ENCODE data around the gene LMOD1. TPM values are rescaled to one million over a fixed set of nuclear protein-coding genes. Genes with fewer than 3 reads are reported as not detected.

Gene LMOD1
- total and polyA plus RNA-seq, 12 donors: 1.3 to 171 (median 76.1) TPM

- WGBS, 4 donors: 0 to 2% (median 0%) methylated on average over 11 to 17 of the region's 17 CpGs
- intact Hi-C loops (cut with DNase I): no loop called here
Observed at GRCh38 chr1:201955729-201956143, 9.4 kb upstream of the LMOD1 start.

DNA sequence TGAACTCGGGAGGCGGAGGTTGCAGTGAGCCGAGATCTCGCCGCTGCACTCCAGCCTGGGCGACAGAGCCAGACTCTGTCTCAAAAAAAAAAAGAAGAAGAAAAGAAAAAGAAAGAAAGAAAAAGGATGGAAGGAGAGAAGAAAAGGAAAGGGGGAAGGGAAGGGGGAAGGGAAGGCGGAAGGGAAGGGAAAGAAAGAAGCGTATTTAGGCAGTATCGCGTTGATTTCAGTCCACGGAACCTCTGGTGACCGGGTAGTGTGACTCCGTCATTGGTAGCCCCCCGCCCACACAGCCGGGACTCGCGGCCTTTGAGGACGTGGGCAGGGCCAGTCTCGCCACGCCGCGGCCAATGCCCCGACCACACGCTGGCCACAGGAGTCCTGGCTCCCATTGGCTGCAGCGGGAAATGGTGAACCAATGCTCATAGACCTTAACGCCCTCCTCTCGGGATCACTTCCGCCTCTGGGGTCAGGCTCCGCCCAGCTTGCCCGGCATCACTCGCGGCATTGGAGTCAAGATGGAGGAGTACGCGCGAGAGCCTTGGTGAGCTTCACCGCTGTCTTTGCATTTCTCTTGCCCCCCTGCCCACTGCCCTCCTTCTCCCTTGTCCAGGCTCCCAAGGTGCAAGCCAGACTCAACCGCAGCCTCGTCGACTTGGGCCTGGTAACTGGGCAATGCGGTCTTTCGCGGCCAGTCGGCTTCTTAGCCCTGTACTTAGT is 8.8 kb upstream of the LMOD1 start, which contains the start of gene TIMM17A:
Gene TIMM17A, plus strand, starts transcription at position 495 of the 720 bp plus-strand sequence. Its CDS starts 24 bp downstream, at position 519.
- TF ChIP-seq CTCF (IDR thresholded peaks at IDR 0.05) (no peak), POLR2A (IDR thresholded peaks at IDR 0.05) (peak; percentile 60 to 92)
- DNase-seq: peak; percentile 96 to 99 (median 98)
- intact Hi-C loops (cut with DNase I): no loop called here

More at GRCh38 chr1:201955729-201956143, 9.4 kb upstream of the LMOD1 start:
- Histone ChIP-seq H3K9me3 (replicated peaks in 1 of 3) (no peaks in the 10 kb centered on the region), H3K4me3 (peak overlapping the region; percentile 58 to 98 (median 78)), H3K27ac (peak overlapping the region in 4 of 5 donors; percentile 64 to 93 (median 89)), H3K4me1 (replicated peaks in 1 of 2) (peaks cover 7 to 22% of the 10 kb centered on the region in 2 donors), H3K36me3 (replicated peaks in 1 of 2) (peaks cover 0 to 35% of the 10 kb centered on the region in 2 donors), H3K27me3 (no peaks in the 10 kb centered on the region)
- DNase-seq: no peak
- TF ChIP-seq POLR2A (IDR thresholded peaks at IDR 0.05) (no peak), CTCF (IDR thresholded peaks at IDR 0.05) (no peak)

GRCh38 chr1:201954263-201955008 is 8.1 kb upstream of the LMOD1 start:
- H3K9me3 ChIP-seq (replicated peaks in 1 of 3): no peaks in the 10 kb centered on the region
- intact Hi-C loops (cut with DNase I): no loop called here
- TF ChIP-seq POLR2A (IDR thresholded peaks at IDR 0.05): no peak
- no peak for TF ChIP-seq CTCF (IDR thresholded peaks at IDR 0.05)
- H3K4me1 ChIP-seq (replicated peaks in 1 of 2): peaks cover 7 to 26% of the 10 kb centered on the region in 2 donors
- 48 to 53% (median 50%) methylated on average over 24 of the region's 24 CpGs for WGBS, 4 donors
- peak overlapping the region in 3 of 4 donors; percentile 58 to 98 (median 94) for H3K4me3 ChIP-seq
- DNase-seq: no peak
- peaks cover 0 to 24% of the 10 kb centered on the region in 2 donors for H3K36me3 ChIP-seq (replicated peaks in 1 of 2)
- no peaks in the 10 kb centered on the region for H3K27me3 ChIP-seq
- peak overlapping the region; percentile 64 to 93 (median 88) for H3K27ac ChIP-seq

More for the DNA sequence above, 8.8 kb upstream of the LMOD1 start, which contains the start of gene TIMM17A:
- peaks cover 7 to 22% of the 10 kb centered on the region in 2 donors for H3K4me1 ChIP-seq (replicated peaks in 1 of 2)
- WGBS, 4 donors: 0 to 3% (median 1%) methylated on average over 29 to 43 of the region's 43 CpGs
- H3K27ac ChIP-seq: peak within 1 kb of the TSS; percentile 64 to 93 (median 88)
- peaks cover 0 to 31% of the 10 kb centered on the region in 2 donors for H3K36me3 ChIP-seq (replicated peaks in 1 of 2)
- no peaks in the 10 kb centered on the region for H3K9me3 ChIP-seq (replicated peaks in 1 of 3)
- no peaks in the 10 kb centered on the region for H3K27me3 ChIP-seq
- peak within 1 kb of the TSS; percentile 58 to 98 (median 78) for H3K4me3 ChIP-seq

- Histone ChIP-seq H3K27ac (peak overlapping the region in 2 of 5 donors; percentile 31 to 65), H3K4me1 (replicated peaks in 1 of 2) (peaks cover 5 to 20% of the 10 kb centered on the region in 2 donors)
Observed at GRCh38 chr1:201949491-201949890, 3.1 kb upstream of the LMOD1 start.

More at GRCh38 chr1:201949491-201949890, 3.1 kb upstream of the LMOD1 start:
- intact Hi-C loops (cut with DNase I): no loop called here
- Histone ChIP-seq H3K36me3 (replicated peaks in 1 of 2) (no peaks in the 10 kb centered on the region), H3K4me3 (no peak overlapping the region), H3K9me3 (replicated peaks in 1 of 3) (no peaks in the 10 kb centered on the region), H3K27me3 (no peaks in the 10 kb centered on the region)
- TF ChIP-seq CTCF (IDR thresholded peaks at IDR 0.05) (no peak), POLR2A (IDR thresholded peaks at IDR 0.05) (no peak)
- DNase-seq: no peak

All from adrenal gland (tissue), 12 donors.